ENCODE data around the gene CAPN5. TPM values are rescaled to one million over a fixed set of nuclear protein-coding genes. Genes with fewer than 3 reads are reported as not detected.

CAPN5 gene
- total RNA-seq, result 10.1 and 27.5 TPM in 2 replicates

DNA sequence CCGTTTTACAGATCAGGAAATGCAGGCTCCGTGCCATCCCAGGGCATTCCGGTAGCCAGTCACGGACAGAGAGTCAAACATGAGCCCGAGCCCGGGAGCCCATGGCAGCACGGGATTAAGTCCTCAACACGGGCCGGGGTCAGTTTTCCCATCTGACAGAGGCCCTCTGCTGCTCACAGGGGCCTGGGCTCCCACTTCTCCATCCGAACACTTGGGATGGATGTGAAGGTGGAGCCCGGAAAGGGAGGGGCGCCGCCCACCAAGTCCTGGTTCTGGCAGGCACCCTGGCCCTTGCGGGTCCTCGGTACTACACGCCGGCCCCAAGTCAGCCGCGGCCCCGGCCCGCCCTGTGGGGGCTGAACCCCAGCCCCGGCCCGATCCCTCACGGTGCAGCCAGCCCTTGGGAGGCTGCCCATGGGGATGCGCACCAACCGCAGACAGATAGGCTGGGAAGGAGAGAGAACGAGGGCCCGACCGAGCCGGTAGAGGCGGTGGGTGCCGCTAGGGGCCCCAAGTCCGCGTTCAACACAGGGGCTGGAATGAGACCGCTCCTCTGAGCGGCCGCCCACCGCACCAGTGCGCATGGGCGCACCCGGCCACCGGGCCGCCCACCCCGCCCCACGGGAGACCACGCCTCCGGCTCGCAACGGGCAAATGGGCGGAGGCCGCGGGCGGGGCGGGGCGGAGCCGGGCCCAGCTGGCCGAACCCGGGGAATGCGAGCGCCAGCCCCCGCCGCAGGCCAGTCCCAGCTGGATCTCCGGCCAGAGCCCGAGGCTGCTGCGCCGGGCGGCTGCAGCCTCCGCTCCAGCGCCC lies at the start of gene CAPN5:
TSS of gene CAPN5 (plus strand) at position 743 of the 814 bp plus-strand sequence. CDS start 17,916 bp downstream, outside the sequence.

DNA sequence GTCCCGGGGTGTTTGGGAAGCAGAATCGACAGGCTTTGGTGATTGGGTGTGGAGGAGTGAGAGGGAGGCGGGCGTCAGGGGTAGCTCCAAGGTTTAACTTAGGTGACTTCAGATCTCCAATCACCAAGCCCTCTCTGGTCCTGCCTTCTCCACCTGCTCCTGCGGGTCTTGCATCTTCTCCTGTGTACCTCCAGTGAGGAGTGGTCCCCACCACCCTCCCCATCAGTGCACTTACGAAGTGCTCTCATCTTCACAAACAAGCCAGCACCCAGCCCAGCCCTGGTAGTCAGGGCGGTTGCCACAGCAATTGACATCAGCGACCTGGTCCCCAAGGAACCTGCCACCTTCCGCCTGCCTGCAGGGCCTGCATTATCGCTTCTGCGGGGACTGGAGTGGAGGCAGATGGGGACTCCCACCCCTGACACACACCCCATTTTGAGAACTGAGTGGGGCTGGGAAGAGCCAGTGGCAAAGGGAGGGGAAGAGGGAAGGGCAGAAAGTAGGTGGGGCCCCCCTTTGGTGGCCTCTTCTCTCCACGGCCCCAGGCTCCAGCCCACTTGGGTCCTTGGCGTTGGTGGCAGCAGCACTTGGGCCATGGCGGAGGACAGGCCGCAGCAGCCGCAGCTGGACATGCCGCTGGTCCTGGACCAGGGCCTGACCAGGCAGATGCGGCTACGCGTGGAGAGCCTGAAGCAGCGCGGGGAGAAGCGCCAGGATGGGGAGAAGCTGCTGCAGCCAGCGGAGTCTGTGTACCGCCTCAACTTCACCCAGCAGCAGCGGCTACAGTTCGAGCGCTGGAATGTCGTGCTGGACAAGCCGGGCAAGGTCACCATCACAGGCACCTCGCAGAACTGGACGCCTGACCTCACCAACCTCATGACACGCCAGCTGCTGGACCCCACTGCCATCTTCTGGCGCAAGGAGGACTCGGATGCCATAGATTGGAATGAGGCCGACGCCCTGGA lies 35.8 kb downstream of the CAPN5 start, which contains the start of gene OMP:
TSS of gene OMP (plus strand) at position 595 of the 965 bp plus-strand sequence. CDS start at position 595, 0 bp downstream.

DNA sequence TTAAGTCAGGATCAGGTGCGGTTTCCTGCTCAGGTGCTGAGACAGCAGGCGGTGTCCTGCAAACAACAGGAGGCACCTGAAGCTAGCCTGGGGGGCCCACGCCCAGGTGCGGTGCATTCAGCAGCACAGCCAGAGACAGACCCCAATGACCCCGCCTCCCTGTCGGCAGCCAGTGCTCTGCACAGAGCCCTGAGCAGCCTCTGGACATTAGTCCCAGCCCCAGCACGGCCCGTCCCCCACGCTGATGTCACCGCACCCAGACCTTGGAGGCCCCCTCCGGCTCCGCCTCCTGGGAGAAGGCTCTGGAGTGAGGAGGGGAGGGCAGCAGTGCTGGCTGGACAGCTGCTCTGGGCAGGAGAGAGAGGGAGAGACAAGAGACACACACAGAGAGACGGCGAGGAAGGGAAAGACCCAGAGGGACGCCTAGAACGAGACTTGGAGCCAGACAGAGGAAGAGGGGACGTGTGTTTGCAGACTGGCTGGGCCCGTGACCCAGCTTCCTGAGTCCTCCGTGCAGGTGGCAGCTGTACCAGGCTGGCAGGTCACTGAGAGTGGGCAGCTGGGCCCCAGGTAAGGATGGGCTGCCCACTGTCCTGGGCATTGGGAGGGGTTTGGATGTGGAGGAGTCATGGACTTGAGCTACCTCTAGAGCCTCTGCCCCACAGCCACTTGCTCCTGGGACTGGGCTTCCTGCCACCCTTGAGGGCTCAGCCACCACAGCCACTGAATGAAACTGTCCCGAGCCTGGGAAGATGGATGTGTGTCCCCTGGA lies 61.3 kb downstream of the CAPN5 start, which contains the start of gene MYO7A:
TSS of gene MYO7A (plus strand) at position 327 of the 772 bp plus-strand sequence. CDS start 2,389 bp downstream, outside the sequence.

Other genes starting within 250 kb of the CAPN5 start
- 4.8 and 10.6 TPM in 2 replicates for gene ACER3, start 206.1 kb upstream of the CAPN5 start, total RNA-seq
- not detected in 2 replicates for gene B3GNT6, start 32.6 kb upstream of the CAPN5 start, total RNA-seq
- 1.2 and 1.5 TPM in 2 replicates for gene OMP, start 35.9 kb downstream of the CAPN5 start, total RNA-seq
- gene MYO7A, start 61.3 kb downstream of the CAPN5 start, total RNA-seq, result under 0.01 and 0.18 TPM in 2 replicates
- 0.69 TPM in 1 of 2 replicates, not detected in the other for gene GDPD4, start 234.7 kb downstream of the CAPN5 start, total RNA-seq